ENCODE data around the gene R3HDM4. TPM values are rescaled to one million over a fixed set of nuclear protein-coding genes. Genes with fewer than 3 reads are reported as not detected.

Gene R3HDM4
- total RNA-seq, 1 donor from 2014 or later: 46.0 TPM

- no peaks in the 10 kb centered on the region for H3K27me3 ChIP-seq (ENCODE audit: low read depth)
These were observed 13.8 kb upstream of the R3HDM4 start for GRCh38 chr19:926589-927350.

GRCh38 chr19:926323-926588, 13.2 kb upstream of the R3HDM4 start:
- peaks cover 31% of the 10 kb centered on the region for H3K4me1 ChIP-seq
- intact Hi-C loops (cut with DNase I): no loop called here
- H3K9me3 ChIP-seq: no peaks in the 10 kb centered on the region
- TF ChIP-seq CTCF (IDR thresholded peaks at IDR 0.05): no peak
- peak overlapping the region; percentile 87 for H3K27ac ChIP-seq
- ATAC-seq: no peak
- peaks cover 3% of the 10 kb centered on the region for H3K27me3 ChIP-seq (ENCODE audit: low read depth)
- H3K36me3 ChIP-seq: peaks cover 9% of the 10 kb centered on the region
- peak overlapping the region; percentile 76 for H3K4me3 ChIP-seq
- DNase-seq: no peak

More at GRCh38 chr19:926589-927350, 13.8 kb upstream of the R3HDM4 start:
- intact Hi-C loops (cut with DNase I): no loop called here
- Histone ChIP-seq H3K36me3 (peaks cover 9% of the 10 kb centered on the region), H3K9me3 (no peaks in the 10 kb centered on the region), H3K27ac (peak overlapping the region; percentile 87), H3K4me1 (peaks cover 32% of the 10 kb centered on the region), H3K4me3 (peak overlapping the region; percentile 76)
- peak; percentile 90 for DNase-seq
- TF ChIP-seq CTCF (IDR thresholded peaks at IDR 0.05): no peak
- peak; percentile 31 to 39 for ATAC-seq

GRCh38 chr19:925526-926322, 12.7 kb upstream of the R3HDM4 start, which contains the start of gene ARID3A:
TSS of gene ARID3A (plus strand) at chr19:926035. CDS start at chr19:929529, 3,494 bp downstream.
- Histone ChIP-seq H3K4me1 (peaks cover 31% of the 10 kb centered on the region), H3K4me3 (peak within 1 kb of the TSS; percentile 76), H3K27ac (peak within 1 kb of the TSS; percentile 87), H3K36me3 (peaks cover 9% of the 10 kb centered on the region), H3K27me3 (ENCODE audit: low read depth) (peaks cover 8% of the 10 kb centered on the region), H3K9me3 (no peaks in the 10 kb centered on the region)
- peak; percentile 83 to 86 for ATAC-seq
- intact Hi-C loops (cut with DNase I): no loop called here
- no peak for TF ChIP-seq CTCF (IDR thresholded peaks at IDR 0.05)
- DNase-seq: peak; percentile 89

- H3K9me3 ChIP-seq: no peaks in the 10 kb centered on the region
- H3K4me3 ChIP-seq: peak overlapping the region; percentile 76
- peaks cover 7% of the 10 kb centered on the region for H3K36me3 ChIP-seq
- no peak for TF ChIP-seq CTCF (IDR thresholded peaks at IDR 0.05)
- H3K27ac ChIP-seq: peak overlapping the region; percentile 87
- intact Hi-C loops (cut with DNase I): no loop called here
- ATAC-seq: peak; percentile 47 to 72
- H3K4me1 ChIP-seq: peaks cover 35% of the 10 kb centered on the region
- DNase-seq: no peak
- peaks cover 14% of the 10 kb centered on the region for H3K27me3 ChIP-seq (ENCODE audit: low read depth)
These were observed 12.1 kb upstream of the R3HDM4 start for GRCh38 chr19:925087-925525.

- ATAC-seq: no peak
- no peaks in the 10 kb centered on the region for H3K9me3 ChIP-seq
- no peak for DNase-seq
- H3K4me1 ChIP-seq: peaks cover 39% of the 10 kb centered on the region
- peak overlapping the region; percentile 87 for H3K27ac ChIP-seq
- no peak for TF ChIP-seq CTCF (IDR thresholded peaks at IDR 0.05)
- H3K4me3 ChIP-seq: peak overlapping the region; percentile 76
- peaks cover 3% of the 10 kb centered on the region for H3K36me3 ChIP-seq
- peaks cover 19% of the 10 kb centered on the region for H3K27me3 ChIP-seq (ENCODE audit: low read depth)
- intact Hi-C loops (cut with DNase I): loop anchor here (5.0 kb wide), 1 partner anchor 58 kb away; the partner anchor contains the start of gene WDR18
These were observed 11.6 kb upstream of the R3HDM4 start for GRCh38 chr19:924553-925086.

Measured in lower lobe of right lung (tissue), 2 donors.